Stomach (tissue), 9 donors: ENCODE results near the gene TSHZ2. TPM values are rescaled to one million over a fixed set of nuclear protein-coding genes. Genes with fewer than 3 reads are reported as not detected.
"Not testable (repeated sequence)": the region's sequence is repeated elsewhere in the genome, so short reads cannot be mapped to it uniquely, and the experiment has no call there.

Experiments used
- DNase-seq, 2 donors: peaks; one replicate each; pipeline versions ENCODE4 v3.0.0 to v3.0.0-alpha.2; 2013 to 2019
- H3K27ac ChIP-seq, 5 donors: fragments of 200-600 bp in 4 of 5; sonication (generic) in 4 of 5; one replicate each; pipeline ENCODE4 v1.5.1; 2013 to 2019; ENCODE audit warnings: mild to moderate bottlenecking in 1 of 5, moderate library complexity in 1 of 5
- H3K27me3 ChIP-seq, 3 donors: fragments of 200-600 bp; sonication (generic); one replicate each; pipeline ENCODE4 v1.5.1; 2017 to 2019; ENCODE audit warnings: mixed run types in 1 of 3
- H3K36me3 ChIP-seq, 4 donors: fragments of 200-600 bp; sonication (generic); 1 replicate in 3 of 4; 2 replicates in 1 of 4; pipeline ENCODE4 v1.5.1; 2016 to 2019
- H3K4me1 ChIP-seq, 4 donors: fragments of 200-600 bp; sonication (generic); one replicate each; pipeline ENCODE4 v1.5.1; 2016 to 2019
- H3K4me3 ChIP-seq, 4 donors: fragments of 200-600 bp; sonication (generic) in 3 of 4; one replicate each; pipeline ENCODE4 v1.5.1; 2016 to 2019; ENCODE audit warnings: mild to moderate bottlenecking in 1 of 4
- H3K9me3 ChIP-seq, 4 donors: fragments of 200-600 bp; sonication (generic); one replicate each; pipeline ENCODE4 v1.5.1; 2016 to 2019
- EP300 ChIP-seq: sonication (generic); formaldehyde crosslinking; IDR thresholded peaks from one replicate; pipeline ENCODE4 v1.6.1; 2017; ENCODE audit warnings: antibody characterized with exemption
- POLR2A ChIP-seq, 4 donors: fragments of 450-650 bp; IDR thresholded peaks; one replicate each; pipeline ENCODE4 v1.6.1; 2016; ENCODE audit warnings: antibody characterized with exemption in 4 of 4, control low read depth in 2 of 4, mild to moderate bottlenecking in 1 of 4, moderate library complexity in 1 of 4
- POLR2AphosphoS5 ChIP-seq, 3 donors: sonication (generic); formaldehyde crosslinking; IDR thresholded peaks; one replicate each; pipeline ENCODE4 v1.6.1; 2016; ENCODE audit warnings: antibody characterized with exemption in 3 of 3
- WGBS, 5 donors: extraction: QIAGEN DNeasy Blood & Tissue Kit in 3 of 5; methylation state at CpG; one replicate each; pipeline versions ENCODE4 v1.1.5 to v1.1.7; 2013 to 2018; 5-methylcytosine and 5-hydroxymethylcytosine counted together
- intact Hi-C: fragments of 100-400 bp; cut with DNase I; formaldehyde crosslinking; loops from one replicate; pipeline ENCODE4 v1.15.1; 2023; ENCODE audit warnings: low total_unique reads
- polyA plus RNA-seq, 3 donors: library from polyadenylated mRNA; stranded (reverse); fragments of 200-250 nt; gene quantifications; one replicate each; pipeline ENCODE4 v1.2.3, GENCODE V29; 2013
- total RNA-seq, 5 donors: library from RNA; depleted of rRNA; stranded (reverse); fragments of >200 nt; gene quantifications; one replicate each; pipeline versions ENCODE4 v1.1.0 to v1.2.3, GENCODE V29; 2014 to 2016
- TF ChIP-seq, protein P1 (sequence below), 7 experiments: fragments of 450-650 bp in 4 of 7; fragments of 200-600 bp in 3 of 7; sonication (generic) in 3 of 7; IDR thresholded peaks; one replicate each; pipeline ENCODE4 v1.5.1; 2016 to 2019; ENCODE audit warnings: antibody characterized with exemption in 7 of 7, control low read depth in 2 of 7, mild to moderate bottlenecking in 1 of 7
- donor health status: healthy with polysubstance abuse.
- donor health status: Bipolar disorder and iron deficiency.
- donor health status: healthy.

Gene TSHZ2
- total and polyA plus RNA-seq, 8 donors: 2.9 to 20.5 (median 5.8) TPM

GRCh38 chr20:53502820-53503219, 530.7 kb downstream of the TSHZ2 start:
- no peak for TF ChIP-seq POLR2AphosphoS5 (IDR thresholded peaks at IDR 0.05)
- TF ChIP-seq, protein P1, sequence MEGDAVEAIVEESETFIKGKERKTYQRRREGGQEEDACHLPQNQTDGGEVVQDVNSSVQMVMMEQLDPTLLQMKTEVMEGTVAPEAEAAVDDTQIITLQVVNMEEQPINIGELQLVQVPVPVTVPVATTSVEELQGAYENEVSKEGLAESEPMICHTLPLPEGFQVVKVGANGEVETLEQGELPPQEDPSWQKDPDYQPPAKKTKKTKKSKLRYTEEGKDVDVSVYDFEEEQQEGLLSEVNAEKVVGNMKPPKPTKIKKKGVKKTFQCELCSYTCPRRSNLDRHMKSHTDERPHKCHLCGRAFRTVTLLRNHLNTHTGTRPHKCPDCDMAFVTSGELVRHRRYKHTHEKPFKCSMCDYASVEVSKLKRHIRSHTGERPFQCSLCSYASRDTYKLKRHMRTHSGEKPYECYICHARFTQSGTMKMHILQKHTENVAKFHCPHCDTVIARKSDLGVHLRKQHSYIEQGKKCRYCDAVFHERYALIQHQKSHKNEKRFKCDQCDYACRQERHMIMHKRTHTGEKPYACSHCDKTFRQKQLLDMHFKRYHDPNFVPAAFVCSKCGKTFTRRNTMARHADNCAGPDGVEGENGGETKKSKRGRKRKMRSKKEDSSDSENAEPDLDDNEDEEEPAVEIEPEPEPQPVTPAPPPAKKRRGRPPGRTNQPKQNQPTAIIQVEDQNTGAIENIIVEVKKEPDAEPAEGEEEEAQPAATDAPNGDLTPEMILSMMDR (IDR thresholded peaks at IDR 0.05): no peak
- no peak for TF ChIP-seq POLR2A (IDR thresholded peaks at IDR 0.05)
- TF ChIP-seq EP300: no peak
- Histone ChIP-seq H3K4me3 (no peak overlapping the region), H3K27me3 (no peaks in the 10 kb centered on the region), H3K27ac (no peak overlapping the region), H3K4me1 (no peaks in the 10 kb centered on the region), H3K36me3 (no peaks in the 10 kb centered on the region), H3K9me3 (no peaks in the 10 kb centered on the region)
- intact Hi-C loops: no loop called here
- DNase-seq: no peak
- WGBS, 5 donors: 69 to 96% (median 83%) methylated on average over 4 of the region's 4 CpGs

DNA sequence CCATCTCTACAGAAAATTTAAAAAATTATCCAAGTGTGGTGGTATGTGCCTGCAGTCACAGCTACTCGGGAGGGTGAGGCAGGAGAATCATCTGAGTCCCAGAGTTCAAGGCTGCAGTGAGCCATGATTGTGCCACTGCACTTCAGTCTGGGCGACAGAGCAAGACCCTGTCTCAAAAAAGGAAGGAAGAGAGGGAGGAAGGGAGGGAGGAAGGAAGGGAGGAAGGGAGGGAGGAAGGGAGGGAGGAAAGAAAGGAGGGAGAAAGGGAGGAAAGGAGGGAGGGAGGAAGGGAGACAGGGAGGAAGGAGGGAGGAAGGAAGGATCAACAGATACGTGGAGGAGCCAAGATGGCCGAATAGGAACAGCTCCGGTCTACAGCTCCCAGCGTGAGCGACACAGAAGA, 531.4 kb downstream of the TSHZ2 start:
- no peaks in the 10 kb centered on the region for H3K27me3 ChIP-seq
- H3K9me3 ChIP-seq: no peaks in the 10 kb centered on the region
- TF ChIP-seq POLR2A (IDR thresholded peaks at IDR 0.05) (no peak), POLR2AphosphoS5 (IDR thresholded peaks at IDR 0.05) (no peak), EP300 (no peak)
- TF ChIP-seq, protein P1 (IDR thresholded peaks at IDR 0.05): no peak
- H3K4me1 ChIP-seq: no peaks in the 10 kb centered on the region
- no peaks in the 10 kb centered on the region for H3K36me3 ChIP-seq
- H3K27ac ChIP-seq: no peak overlapping the region
- no peak for DNase-seq
- intact Hi-C loops: no loop called here
- 75 to 87% (median 78%) methylated on average over 7 of the region's 7 CpGs for WGBS, 5 donors
- peak overlapping the region in 1 of 4 donors; percentile 29 for H3K4me3 ChIP-seq

DNA sequence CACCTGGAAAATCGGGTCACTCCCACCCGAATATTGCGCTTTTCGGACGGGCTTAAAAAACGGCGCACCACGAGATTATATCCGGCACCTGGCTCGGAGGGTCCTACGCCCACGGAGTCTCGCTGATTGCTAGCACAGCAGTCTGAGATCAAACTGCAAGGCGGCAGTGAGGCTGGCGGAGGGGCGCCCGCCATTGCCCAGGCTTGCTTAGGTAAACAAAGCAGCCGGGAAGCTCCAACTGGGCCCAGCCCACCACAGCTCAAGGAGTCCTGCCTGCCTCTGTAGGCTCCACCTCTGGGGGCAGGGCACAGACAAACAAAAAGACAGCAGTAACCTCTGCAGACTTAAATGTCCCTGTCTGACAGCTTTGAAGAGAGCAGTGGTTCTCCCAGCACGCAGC, 531.9 kb downstream of the TSHZ2 start:
- H3K36me3 ChIP-seq, H3K27me3 ChIP-seq, intact Hi-C loops, H3K27ac ChIP-seq, H3K4me1 ChIP-seq, H3K9me3 ChIP-seq, DNase-seq: not testable (repeated sequence)
- 56 to 84% (median 74%) methylated on average over 16 to 18 of the region's 19 CpGs for WGBS, 5 donors
- peak overlapping the region in 1 of 4 donors; percentile 29 for H3K4me3 ChIP-seq

DNA sequence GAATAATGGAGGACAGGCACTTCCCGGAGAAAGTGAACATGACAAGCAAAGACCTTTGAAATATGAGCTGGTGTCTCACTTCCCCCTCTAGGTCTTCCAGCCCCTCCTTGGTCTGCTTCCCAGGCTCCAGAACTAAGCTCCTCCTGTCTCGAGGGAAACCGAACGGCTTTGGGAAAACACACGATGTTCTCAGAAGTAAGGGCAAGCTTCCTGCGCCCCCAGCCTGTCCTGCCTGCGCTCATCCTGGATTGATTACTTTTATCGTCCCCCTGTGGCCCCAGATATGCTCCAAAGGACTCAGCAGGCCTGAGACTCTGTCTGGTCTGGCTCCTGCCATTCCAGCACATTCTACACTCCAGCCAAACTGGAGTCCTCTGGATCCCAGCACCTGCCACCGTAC, 538.1 kb downstream of the TSHZ2 start:
- peak in 1 of 2 donors; percentile 38 for DNase-seq
- no peak overlapping the region for H3K4me3 ChIP-seq
- H3K9me3 ChIP-seq: peaks cover 0 to 4% (median 0%) of the 10 kb centered on the region in 4 donors
- 68 to 81% (median 78%) methylated on average over 9 of the region's 9 CpGs for WGBS, 5 donors
- no peaks in the 10 kb centered on the region for H3K4me1 ChIP-seq
- no peak overlapping the region for H3K27ac ChIP-seq
- TF ChIP-seq POLR2A (IDR thresholded peaks at IDR 0.05) (no peak), POLR2AphosphoS5 (IDR thresholded peaks at IDR 0.05) (no peak), EP300 (no peak)
- TF ChIP-seq, protein P1 (IDR thresholded peaks at IDR 0.05): no peak
- intact Hi-C loops: no loop called here
- no peaks in the 10 kb centered on the region for H3K27me3 ChIP-seq
- no peaks in the 10 kb centered on the region for H3K36me3 ChIP-seq

DNA sequence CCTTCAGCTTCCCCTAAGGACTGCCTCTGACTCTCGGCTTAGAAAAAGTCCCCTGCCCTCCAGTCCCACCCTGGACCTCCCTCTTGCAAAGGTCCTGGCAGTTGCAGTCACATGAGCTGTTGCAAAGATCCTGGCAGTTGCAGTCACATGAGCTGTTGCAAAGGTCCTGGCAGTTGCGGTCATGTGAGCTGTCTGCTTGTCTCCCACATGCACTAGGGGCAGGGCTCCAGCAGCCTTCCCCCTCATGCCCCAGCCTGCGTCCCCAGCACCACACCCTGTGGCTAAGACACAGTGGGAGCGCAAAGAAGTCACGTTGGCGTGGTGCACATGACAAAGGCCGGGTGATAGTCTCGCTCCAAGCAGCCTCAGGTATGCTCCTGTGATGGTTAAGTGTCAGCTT, 538.5 kb downstream of the TSHZ2 start:
- H3K27ac ChIP-seq: no peak overlapping the region
- WGBS, 5 donors: 85 to 93% (median 88%) methylated on average over 7 to 8 of the region's 8 CpGs
- TF ChIP-seq, protein P1 (IDR thresholded peaks at IDR 0.05): no peak
- TF ChIP-seq POLR2A (IDR thresholded peaks at IDR 0.05) (no peak), EP300 (no peak), POLR2AphosphoS5 (IDR thresholded peaks at IDR 0.05) (no peak)
- peaks cover 0 to 4% (median 0%) of the 10 kb centered on the region in 4 donors for H3K9me3 ChIP-seq
- no peak overlapping the region for H3K4me3 ChIP-seq
- no peak for DNase-seq
- H3K36me3 ChIP-seq: no peaks in the 10 kb centered on the region
- intact Hi-C loops: no loop called here
- H3K27me3 ChIP-seq: no peaks in the 10 kb centered on the region
- H3K4me1 ChIP-seq: no peaks in the 10 kb centered on the region
